Measurements from ENCODE around the gene CEBPA.

Gene CEBPA

GRCh38 chr19:33302175-33302973 is at the start of gene CEBPA:
Gene CEBPA (minus strand): TSS chr19:33302534. CDS start chr19:33302414, 120 bp downstream.
- DNase-seq (ENCODE audit: low read depth, low spot score): peak; percentile 87

DNA sequence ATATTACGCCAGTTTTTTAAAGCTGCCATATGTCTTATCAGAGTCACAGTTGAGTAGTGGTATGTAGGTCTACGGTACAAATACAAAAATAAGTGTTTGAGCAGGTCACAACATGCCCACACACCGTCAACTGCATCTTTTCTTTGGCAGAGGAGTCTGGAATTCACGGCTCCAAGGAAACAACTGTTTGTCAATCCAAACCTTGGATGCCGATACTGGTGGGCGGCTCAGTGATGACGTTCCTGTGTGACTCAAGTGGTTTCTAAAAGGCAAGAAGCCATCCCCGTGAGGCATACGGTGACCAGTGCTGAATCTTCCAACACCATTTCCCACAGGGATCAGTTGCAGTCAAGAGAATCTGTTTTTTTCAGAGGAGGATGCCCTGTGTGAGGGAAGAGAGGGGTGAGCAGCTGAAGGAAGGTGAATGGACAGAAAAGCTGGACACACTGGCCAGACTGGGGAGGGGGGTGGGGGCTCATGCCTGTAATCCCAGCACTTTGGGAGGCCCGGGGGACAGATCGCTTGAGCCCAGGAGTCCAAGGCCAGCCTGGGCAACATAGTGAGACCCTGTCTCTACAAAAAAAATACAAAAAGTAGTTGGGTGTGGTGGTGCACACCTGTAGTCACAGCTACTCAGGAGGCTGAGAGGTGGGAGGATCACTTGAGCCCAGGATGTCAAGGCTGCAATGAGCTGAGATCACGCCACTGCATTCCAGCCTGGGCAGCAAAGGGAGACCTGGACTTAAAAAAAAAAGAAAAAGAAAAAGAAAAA is 48.4 kb upstream of the CEBPA start:
- no peak for DNase-seq (ENCODE audit: low read depth, low spot score)

DNA sequence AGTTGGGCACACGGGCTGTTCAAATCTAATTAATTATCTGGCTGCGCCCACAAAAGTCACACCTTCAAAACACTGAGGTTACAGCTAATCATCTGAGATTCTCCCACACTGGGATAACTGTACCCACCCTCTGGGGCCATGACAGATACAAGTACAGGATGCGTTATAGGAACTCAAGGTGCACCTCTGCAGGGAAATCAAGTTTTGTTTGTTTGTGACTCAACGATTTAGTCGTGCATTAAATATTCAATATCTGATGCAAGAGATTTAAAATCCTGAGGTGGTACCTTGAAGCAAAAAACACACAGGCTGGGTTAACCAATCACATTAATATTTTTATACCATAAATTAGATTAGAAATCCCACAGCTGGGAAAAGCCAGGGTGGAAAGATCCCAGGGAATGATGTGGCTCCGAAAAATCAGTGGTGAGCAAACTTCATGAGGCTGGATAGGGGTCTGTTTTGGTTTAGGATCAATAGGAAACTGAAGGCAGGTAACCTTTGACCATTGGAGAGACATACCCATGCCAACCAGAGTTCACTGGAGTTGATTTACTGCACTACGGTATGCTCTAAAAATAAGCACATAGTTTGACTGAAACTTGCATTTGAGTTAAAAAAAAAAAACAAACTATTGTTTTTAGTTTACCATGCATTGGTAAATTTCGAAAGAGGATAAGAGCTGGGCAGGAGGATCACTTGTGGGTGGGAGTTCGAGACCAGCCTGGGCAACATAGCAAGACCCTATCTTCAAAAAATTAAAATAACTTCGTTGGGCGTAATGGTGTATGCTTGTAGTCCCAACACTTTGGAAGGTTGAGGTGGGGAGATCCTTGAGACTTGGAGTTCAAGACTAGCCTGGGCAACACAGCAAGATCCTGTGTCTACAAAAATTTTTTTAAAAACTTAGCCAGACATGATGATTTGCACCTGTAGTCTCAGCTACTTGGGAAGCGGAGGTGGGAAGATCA is 47.3 kb upstream of the CEBPA start:
- no peak for DNase-seq (ENCODE audit: low read depth, low spot score)

- peak; percentile 47 for DNase-seq (ENCODE audit: low read depth, low spot score)
Observed at GRCh38 chr19:33348301-33349010, 46.1 kb upstream of the CEBPA start.

- DNase-seq (ENCODE audit: low read depth, low spot score): no peak
Observed at GRCh38 chr19:33347300-33347699, 45.0 kb upstream of the CEBPA start.

GRCh38 chr19:33346665-33347064 is 44.3 kb upstream of the CEBPA start:
- DNase-seq (ENCODE audit: low read depth, low spot score): no peak

DNA sequence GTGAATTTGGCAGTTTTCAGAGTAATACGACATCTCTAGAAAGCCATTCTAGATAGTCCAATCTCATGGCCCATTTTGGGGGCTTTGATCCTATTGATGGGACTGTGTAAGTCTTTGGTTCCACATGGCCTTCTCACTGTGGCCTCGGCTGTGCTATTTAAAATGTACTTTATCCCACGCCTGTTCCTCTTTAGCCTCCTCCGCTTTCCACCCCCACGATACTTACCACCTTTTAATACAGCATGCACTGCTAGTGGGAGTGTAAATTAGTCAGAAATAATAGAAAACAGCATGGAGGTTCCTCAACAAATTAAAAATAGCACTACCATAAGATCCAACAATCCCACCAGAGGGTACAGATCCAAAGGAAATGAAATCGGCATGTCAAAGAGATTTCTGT is 42.8 kb upstream of the CEBPA start:
- no peak for DNase-seq (ENCODE audit: low read depth, low spot score)

- DNase-seq (ENCODE audit: low read depth, low spot score): no peak
Observed at GRCh38 chr19:33344573-33344925, 42.2 kb upstream of the CEBPA start.

DNA sequence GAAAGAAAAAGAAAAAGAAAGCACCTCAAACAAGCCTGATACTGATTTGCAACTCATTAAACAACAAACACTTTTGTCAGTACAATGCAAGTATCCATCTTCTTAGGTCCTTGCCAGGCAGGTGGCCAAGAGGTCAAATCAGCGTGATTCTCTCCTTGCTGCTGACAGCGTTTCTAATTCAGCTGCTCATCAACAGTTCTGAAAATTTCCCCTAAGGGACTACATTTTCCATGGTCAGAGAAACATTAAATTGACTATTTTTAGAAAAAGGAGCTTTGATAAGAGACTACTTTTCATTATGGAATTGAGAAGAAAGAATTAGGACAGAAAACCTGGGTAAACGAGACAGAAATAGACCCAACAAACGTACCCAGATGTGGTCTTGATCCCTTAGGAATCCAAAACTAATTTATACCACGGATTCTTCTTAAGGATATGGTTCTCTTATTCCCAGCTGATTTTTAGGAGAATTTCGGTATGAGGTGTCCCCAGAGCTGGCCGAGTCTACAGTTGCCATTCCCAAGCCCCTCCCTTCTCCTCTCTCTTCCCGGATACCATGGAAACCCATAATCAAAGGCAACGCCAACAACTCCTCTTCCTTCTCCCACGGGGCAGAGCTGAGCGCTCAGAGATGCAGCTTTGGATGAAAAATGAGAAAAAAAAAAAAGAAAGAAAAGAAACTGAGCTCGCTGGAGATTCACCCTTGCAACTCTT is 41.7 kb upstream of the CEBPA start:
- peak; percentile 12 for DNase-seq (ENCODE audit: low read depth, low spot score)

DNA sequence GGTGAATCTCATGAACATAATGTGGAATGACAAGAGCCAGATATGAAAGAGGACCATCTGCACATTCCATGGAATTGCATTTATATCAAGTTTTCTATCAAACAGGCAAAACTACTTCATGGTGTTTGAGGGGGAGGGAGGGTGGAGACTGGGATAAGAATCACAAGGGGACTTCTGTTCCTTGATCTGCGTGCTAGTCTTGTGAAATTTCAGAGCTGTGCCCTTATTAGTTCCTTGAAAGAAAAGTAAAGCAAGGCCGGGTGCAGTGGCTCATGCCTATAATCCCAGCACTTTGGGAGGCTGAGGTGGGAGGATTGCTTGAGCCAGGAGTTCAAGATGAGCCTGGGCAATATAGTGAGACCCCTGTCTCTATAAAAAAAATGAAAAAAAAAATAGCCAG is 41.0 kb upstream of the CEBPA start:
- DNase-seq (ENCODE audit: low read depth, low spot score): no peak

DNA sequence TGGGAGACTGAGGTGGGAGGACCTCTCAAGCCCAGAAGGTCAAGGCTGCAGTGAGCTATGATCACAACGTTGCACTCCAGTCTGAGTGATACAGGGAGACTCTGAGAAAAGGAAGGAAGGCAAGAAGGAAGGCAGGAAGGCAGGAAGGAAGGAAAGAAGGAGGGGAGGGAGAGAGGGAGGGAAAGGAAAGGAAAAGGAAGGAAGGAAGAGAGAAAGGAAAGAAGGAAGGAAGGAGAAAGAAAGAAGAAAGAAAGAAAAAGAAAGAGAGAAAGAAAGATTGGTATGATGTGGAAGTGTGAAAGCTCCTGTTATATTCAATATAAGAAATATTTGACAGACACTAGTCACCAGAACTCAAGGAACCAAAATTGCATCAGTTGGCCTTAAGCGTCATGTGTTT is 38.7 kb upstream of the CEBPA start:
- DNase-seq (ENCODE audit: low read depth, low spot score): no peak

- no peak for DNase-seq (ENCODE audit: low read depth, low spot score)
Observed at GRCh38 chr19:33339016-33339984, 37.0 kb upstream of the CEBPA start.

- peak; percentile 9 for DNase-seq (ENCODE audit: low read depth, low spot score)
Observed at GRCh38 chr19:33335446-33335845, 33.1 kb upstream of the CEBPA start.

- DNase-seq (ENCODE audit: low read depth, low spot score): no peak
Observed at GRCh38 chr19:33334271-33334670, 31.9 kb upstream of the CEBPA start.

DNA sequence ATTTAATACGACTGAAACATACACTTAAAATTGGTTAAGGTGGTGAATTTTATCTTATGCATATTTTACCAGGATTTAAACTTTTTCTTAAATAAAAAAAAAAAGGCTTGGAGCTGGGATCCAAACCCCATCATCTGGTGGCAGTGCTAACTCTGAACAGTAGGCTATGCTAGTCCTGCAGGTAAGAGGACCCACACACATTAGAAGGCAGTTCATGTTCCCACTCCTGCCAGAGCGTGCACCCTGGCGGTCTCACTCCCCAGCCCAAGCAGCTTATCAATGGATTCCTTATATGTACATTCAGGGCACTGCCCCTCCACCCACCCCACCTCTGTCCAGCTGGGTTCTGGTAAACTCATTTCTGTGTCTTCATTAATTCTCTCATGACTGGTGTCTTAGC is 31.3 kb upstream of the CEBPA start:
- no peak for DNase-seq (ENCODE audit: low read depth, low spot score)

DNA sequence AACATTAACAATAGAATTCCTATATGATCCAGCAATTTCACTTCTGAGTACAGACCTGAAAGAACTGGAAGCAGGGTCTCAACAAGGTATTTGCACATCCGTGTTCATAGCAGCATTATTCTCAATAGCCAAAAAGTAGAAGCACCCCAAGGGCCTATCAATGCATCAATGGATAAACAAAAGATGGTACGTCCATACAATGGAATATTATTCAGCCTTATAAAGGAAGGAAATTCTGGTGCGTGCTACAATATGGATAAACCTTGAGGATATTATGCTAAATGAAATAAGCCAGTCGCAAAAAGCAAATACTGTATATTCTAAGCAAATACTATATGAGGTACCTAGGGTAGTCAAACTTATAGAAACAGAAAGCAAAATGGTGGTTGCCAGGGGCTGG is 30.8 kb upstream of the CEBPA start:
- DNase-seq (ENCODE audit: low read depth, low spot score): no peak

GRCh38 chr19:33332248-33332647 is 29.9 kb upstream of the CEBPA start:
- DNase-seq (ENCODE audit: low read depth, low spot score): no peak

GRCh38 chr19:33329736-33330135 is 27.4 kb upstream of the CEBPA start:
- no peak for DNase-seq (ENCODE audit: low read depth, low spot score)

DNA sequence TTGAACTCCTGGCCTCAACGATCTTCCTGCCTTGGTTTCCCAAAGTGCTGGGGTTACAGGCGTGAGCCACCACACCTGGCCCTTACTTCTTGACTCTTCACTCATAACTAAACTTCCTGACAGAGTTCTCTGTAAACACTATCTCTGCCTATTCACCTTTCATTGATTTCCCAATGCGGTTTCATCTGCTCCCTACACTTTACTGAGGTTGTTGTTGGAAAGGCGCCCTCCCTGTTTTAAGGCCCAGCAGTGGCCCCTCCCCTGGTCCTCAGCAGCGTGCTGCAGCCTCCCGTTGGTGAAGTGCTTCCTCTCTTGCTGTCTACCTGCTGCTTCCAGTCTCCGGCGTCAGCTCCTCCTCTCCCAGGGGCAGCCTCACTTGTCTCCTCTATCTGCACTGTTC is 26.7 kb upstream of the CEBPA start:
- no peak for DNase-seq (ENCODE audit: low read depth, low spot score)

Measured in ELF-1 (cell line).